Ovary (tissue), 9 donors: ENCODE measurements around the gene ABCA4. TPM values are rescaled to one million over a fixed set of nuclear protein-coding genes. Genes with fewer than 3 reads are reported as not detected.

Source experiments
- DNase-seq, 5 donors: peaks; one replicate each; pipeline ENCODE4 v3.0.0-alpha.2; 2019 to 2020
- H3K27ac ChIP-seq, 2 donors: fragments of 200-600 bp; one replicate each; pipeline versions ENCODE4 v1.5.1 to v1.8.0; 2019 to 2022
- H3K27me3 ChIP-seq: fragments of 200-600 bp; one replicate; pipeline ENCODE4 v1.8.0; 2022
- H3K36me3 ChIP-seq: fragments of 200-600 bp; sonication (generic); one replicate; pipeline ENCODE4 v1.5.1; 2019
- H3K4me1 ChIP-seq: one replicate; pipeline ENCODE4 v1.8.1; 2013; ENCODE audit warnings: mild to moderate bottlenecking, moderate library complexity; ENCODE audit not compliant: insufficient read depth
- H3K4me3 ChIP-seq: fragments of 200-600 bp; sonication (generic); one replicate; pipeline ENCODE4 v1.5.1; 2017
- H3K9me3 ChIP-seq, 2 donors: fragments of 200-600 bp in 1 of 2; sonication (generic) in 1 of 2; one replicate each; pipeline versions ENCODE4 v1.5.1 to v1.8.1; 2013 to 2019; ENCODE audit warnings: mild to moderate bottlenecking in 1 of 2, moderate library complexity in 1 of 2
- EP300 ChIP-seq: sonication (generic); formaldehyde crosslinking; IDR thresholded peaks from one replicate; pipeline ENCODE4 v1.6.1; 2017; ENCODE audit warnings: antibody characterized with exemption
- POLR2A ChIP-seq: fragments of 450-650 bp; IDR thresholded peaks from one replicate; pipeline ENCODE4 v1.6.1; 2017; ENCODE audit warnings: antibody characterized with exemption, mild to moderate bottlenecking, moderate library complexity
- WGBS, 3 donors: extraction: QIAGEN DNeasy Blood & Tissue Kit in 1 of 3; methylation state at CpG; one replicate each; pipeline versions ENCODE4 v1.1.5 to v1.1.7; 2013 to 2017; 5-methylcytosine and 5-hydroxymethylcytosine counted together
- intact Hi-C, 4 donors: fragments of 100-400 bp; cut with DNase I; formaldehyde crosslinking; loops; one replicate each; pipeline versions ENCODE4 v1.11.0 to v1.15.1; 2022 to 2023
- polyA plus RNA-seq, 2 donors: library from polyadenylated mRNA; stranded (reverse); fragments of 200-250 nt in 1 of 2; fragments of 350-450 nt in 1 of 2; fragmentation: Illumina TruSeq in 1 of 2; extraction: RNeasy Lipid Tissue Mini Kit (QIAGEN cat#74804) in 1 of 2; gene quantifications; one replicate each; pipeline ENCODE4 v1.2.3, GENCODE V29; 2013 to 2014
- total RNA-seq, 7 donors: library from RNA; depleted of rRNA in 2 of 7; stranded (reverse); fragments of >200 nt in 2 of 7; fragmentation: NEBNext Ultra II Directional in 3 of 7; extraction: Animal tissue kit (Norgen Biotek cat#: 25700) in 3 of 7; gene quantifications; one replicate each; pipeline versions ENCODE4 v1.1.0 to v1.2.4, GENCODE V29; 2016 to 2023
- TF ChIP-seq, protein P1 (sequence below), 3 donors: fragments of 450-650 bp in 2 of 3; fragments of 200-600 bp in 1 of 3; IDR thresholded peaks; one replicate each; pipeline versions ENCODE4 v1.5.1 to v1.8.0; 2016 to 2022; ENCODE audit warnings: antibody characterized with exemption in 3 of 3, mild to moderate bottlenecking in 1 of 3
- donor health status: DM: no; HTN: no; CAD: no; lungs with moderate emphysema.
- donor health status: DM: no; HTN: no; CAD: no.
- donor health status: Bipolar disorder and iron deficiency.
- donor health status: DM: yes; HTN: yes; CAD: no.
- donor health status: DM: no; HTN: no; CAD: no.
- donor health status: DM: yes; HTN: yes; CAD: no.

Gene ABCA4
- total and polyA plus RNA-seq, 9 donors = 0.12 to 3.1 (median 0.35) TPM

DNA sequence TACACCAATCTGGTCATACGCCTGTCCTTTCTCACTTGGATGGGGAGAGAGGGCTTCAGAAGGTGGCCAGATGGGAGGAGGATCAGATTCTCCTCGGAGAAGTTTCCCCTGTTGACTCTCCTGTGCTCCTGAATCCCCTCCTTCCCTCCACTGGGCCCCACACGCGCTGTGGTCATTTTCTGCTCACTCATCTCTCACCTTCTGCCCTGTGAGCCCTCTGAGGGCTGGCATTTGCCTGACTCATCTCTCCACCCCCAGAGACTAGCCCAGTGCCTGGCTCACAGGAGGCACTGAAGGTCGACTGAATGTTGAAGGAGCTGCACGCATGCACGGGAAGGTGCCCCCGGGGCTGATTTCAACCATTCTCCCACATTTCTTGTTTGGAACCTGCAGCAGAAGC is 14.2 kb downstream of the ABCA4 start:
- Histone ChIP-seq H3K36me3 (no peaks in the 10 kb centered on the region), H3K4me1 (no peaks in the 10 kb centered on the region), H3K27ac (no peak overlapping the region), H3K4me3 (no peak overlapping the region), H3K27me3 (no peaks in the 10 kb centered on the region), H3K9me3 (no peaks in the 10 kb centered on the region)
- no peak for DNase-seq
- intact Hi-C loops = no loop called here
- WGBS, 3 donors = 88 to 90% (median 88%) methylated on average over 8 of the region's 8 CpGs
- no peak for TF ChIP-seq EP300
- no peak for TF ChIP-seq POLR2A
- TF ChIP-seq, protein P1, sequence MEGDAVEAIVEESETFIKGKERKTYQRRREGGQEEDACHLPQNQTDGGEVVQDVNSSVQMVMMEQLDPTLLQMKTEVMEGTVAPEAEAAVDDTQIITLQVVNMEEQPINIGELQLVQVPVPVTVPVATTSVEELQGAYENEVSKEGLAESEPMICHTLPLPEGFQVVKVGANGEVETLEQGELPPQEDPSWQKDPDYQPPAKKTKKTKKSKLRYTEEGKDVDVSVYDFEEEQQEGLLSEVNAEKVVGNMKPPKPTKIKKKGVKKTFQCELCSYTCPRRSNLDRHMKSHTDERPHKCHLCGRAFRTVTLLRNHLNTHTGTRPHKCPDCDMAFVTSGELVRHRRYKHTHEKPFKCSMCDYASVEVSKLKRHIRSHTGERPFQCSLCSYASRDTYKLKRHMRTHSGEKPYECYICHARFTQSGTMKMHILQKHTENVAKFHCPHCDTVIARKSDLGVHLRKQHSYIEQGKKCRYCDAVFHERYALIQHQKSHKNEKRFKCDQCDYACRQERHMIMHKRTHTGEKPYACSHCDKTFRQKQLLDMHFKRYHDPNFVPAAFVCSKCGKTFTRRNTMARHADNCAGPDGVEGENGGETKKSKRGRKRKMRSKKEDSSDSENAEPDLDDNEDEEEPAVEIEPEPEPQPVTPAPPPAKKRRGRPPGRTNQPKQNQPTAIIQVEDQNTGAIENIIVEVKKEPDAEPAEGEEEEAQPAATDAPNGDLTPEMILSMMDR (IDR thresholded peaks at IDR 0.05) = no peak

DNA sequence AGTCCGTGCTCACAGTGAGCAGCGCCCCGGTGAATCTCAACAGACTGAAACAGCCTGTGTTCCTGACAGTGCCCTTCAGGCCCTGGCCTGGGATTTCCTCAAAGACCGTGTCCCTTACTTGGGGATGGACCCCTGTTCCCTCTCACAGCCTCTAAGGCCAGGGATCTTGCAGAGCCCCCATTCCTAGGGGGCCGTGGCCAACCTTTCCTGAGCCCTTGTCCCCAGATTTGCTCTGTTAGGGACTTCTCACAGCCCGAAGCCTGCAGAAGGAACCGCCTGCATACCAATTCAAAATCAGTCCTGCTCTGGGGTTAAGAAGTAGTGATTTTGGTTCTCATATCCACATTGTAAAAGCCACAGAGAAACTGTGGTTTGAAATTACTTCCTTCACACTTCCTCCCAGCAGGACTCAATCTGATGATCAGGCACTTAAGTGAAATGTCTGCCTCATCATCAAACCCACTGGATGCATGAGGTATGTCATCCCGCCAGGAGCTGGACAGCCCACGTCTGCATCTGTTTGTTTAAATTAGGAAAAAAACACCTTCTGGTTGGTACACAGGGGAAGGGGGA is 14.9 kb downstream of the ABCA4 start:
- 89 to 93% (median 91%) methylated on average over 8 to 9 of the region's 9 CpGs for WGBS, 3 donors
- intact Hi-C loops = no loop called here
- no peaks in the 10 kb centered on the region for H3K36me3 ChIP-seq
- DNase-seq = no peak
- no peaks in the 10 kb centered on the region for H3K9me3 ChIP-seq
- no peak overlapping the region for H3K27ac ChIP-seq
- H3K4me1 ChIP-seq = peaks cover 4% of the 10 kb centered on the region
- H3K4me3 ChIP-seq = no peak overlapping the region
- TF ChIP-seq, protein P1 (IDR thresholded peaks at IDR 0.05) = no peak
- no peak for TF ChIP-seq EP300
- TF ChIP-seq POLR2A = no peak
- no peaks in the 10 kb centered on the region for H3K27me3 ChIP-seq

DNA sequence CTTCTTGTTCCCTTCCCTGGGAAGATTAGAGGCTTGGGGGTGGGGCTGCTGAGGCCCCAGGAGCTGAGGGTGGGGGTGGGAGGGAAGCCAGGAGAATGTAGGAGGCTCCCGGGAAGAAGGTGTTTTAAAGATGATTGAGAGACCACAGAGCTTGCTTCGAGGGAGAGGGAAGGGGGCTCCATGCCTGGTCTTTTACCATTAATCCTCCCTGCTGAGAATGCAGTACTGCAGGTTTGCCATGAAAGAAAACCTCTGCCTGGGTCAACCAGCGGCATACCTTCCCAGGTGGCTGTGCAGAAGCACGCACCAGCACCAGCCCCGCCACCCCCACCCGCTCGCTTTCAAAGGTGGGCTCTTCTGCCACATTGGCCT is 15.4 kb downstream of the ABCA4 start:
- no peaks in the 10 kb centered on the region for H3K36me3 ChIP-seq
- no peaks in the 10 kb centered on the region for H3K9me3 ChIP-seq
- H3K4me1 ChIP-seq = peaks cover 4% of the 10 kb centered on the region
- DNase-seq = no peak
- no peak overlapping the region for H3K27ac ChIP-seq
- TF ChIP-seq POLR2A (no peak), EP300 (no peak)
- TF ChIP-seq, protein P1 (IDR thresholded peaks at IDR 0.05) = no peak
- H3K27me3 ChIP-seq = no peaks in the 10 kb centered on the region
- intact Hi-C loops = no loop called here
- H3K4me3 ChIP-seq = no peak overlapping the region
- WGBS, 3 donors = 69 to 72% (median 70%) methylated on average over 7 of the region's 7 CpGs

DNA sequence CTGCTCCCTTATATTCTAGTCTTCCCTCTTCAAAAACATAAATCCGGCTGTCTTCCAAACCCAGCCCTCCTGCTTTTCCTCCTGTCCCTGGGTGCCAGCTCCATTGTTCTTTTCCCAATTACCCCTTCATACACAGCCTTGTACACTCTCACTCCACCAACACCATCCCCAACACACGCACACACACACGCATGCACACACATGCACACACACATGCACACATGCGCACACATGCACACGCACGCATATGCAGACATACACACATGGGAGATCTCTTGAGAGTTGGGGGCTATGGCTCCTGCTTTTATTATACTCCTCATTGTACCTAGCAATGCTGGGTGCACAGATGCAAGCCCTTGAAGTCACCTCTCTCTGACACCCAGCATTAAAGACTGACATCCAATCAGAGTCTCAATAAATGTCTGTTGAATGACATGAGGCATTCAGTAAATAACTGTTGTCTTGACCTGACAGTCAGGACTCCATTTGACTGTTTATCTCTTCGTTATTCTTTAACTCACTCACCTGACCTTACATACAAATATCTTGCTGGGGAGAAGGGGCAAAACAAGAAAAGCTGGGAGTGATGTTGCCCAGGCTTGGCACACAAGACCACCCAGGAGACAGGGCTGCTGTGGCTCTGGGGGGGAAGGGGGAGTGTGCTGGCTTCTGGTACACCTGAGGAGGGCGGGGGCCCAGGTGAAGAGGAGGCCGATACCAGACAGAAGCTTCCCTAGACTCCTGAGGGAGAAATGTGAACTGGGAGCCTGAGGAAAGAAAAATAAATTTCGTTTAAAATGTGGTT is 16.0 kb downstream of the ABCA4 start:
- no peak for TF ChIP-seq EP300
- TF ChIP-seq, protein P1 (IDR thresholded peaks at IDR 0.05) = no peak
- TF ChIP-seq POLR2A = no peak
- Histone ChIP-seq H3K27me3 (no peaks in the 10 kb centered on the region), H3K36me3 (no peaks in the 10 kb centered on the region), H3K4me3 (no peak overlapping the region), H3K4me1 (peaks cover 5% of the 10 kb centered on the region), H3K9me3 (no peaks in the 10 kb centered on the region), H3K27ac (no peak overlapping the region)
- 76 to 78% (median 77%) methylated on average over 10 of the region's 10 CpGs for whole genome bisulfite sequencing, 3 donors
- DNase-seq = no peak
- intact Hi-C loops = loop anchor here in 1 of 4 donors (5.0 kb wide), 1 partner anchor 38 kb away; no protein-coding TSS in a partner anchor
